Measurements from ENCODE around the gene P4HB. TPM values are rescaled to one million over a fixed set of nuclear protein-coding genes. Genes with fewer than 3 reads are reported as not detected.
A peak's percentile ranks its signal among the peaks of the same experiment; 100 is the strongest.

Gene P4HB
- polyA plus RNA-seq, 1 donor from 2014 or later: 177 TPM

DNA sequence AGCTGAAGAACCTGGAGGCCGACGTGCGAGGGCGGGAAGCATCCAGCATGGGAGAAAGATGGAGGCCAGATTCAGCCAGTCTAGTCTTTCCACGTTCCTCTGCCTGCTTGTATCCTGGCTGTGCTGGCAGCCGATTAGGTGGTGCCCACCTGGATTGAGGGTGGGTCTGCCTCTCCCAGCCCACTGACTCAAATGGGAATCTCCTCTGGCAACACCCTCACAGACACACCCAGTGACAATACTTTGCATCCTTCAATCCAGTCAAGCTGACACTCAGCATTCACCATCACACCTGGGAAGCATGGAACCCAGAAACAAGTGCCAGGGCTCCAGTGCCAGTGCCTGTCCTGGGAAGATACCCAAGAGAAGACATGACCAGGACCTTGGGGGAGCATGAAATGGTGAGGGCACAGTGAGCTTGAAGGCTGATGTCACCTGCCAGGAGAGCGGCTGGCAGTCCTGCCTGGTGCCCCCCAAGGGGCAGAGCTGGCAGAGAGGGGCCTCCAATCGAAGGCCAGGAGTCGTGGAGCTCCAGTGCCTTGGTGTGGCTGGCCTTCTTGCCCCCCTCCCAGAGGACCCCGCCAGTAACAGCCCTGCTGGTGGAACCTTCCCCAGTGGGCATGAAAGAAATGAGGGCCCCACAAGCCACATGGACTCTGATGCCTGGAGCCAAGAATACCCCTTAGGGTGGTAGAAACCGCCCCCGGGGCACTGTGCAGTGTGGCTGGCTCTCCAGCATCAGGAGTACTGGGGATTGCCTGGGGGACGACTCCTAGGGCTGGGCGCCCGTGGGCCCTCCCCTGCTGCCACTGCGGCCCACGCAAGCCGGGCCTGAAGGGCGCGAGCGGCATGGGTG, 41.1 kb upstream of the P4HB start:
- peaks cover 13% of the 10 kb centered on the region for H3K27me3 Mint-ChIP-seq
- peaks cover 9% of the 10 kb centered on the region for H3K36me3 Mint-ChIP-seq
- no peaks in the 10 kb centered on the region for H3K9me3 Mint-ChIP-seq
- H3K4me3 Mint-ChIP-seq: peak overlapping the region in 2 of 4 donors; percentile 27 to 39
- peaks cover 3 to 8% (median 5%) of the 10 kb centered on the region in 3 donors for H3K4me1 Mint-ChIP-seq
- H3K27ac Mint-ChIP-seq: peak overlapping the region in 1 of 3 donors; percentile 78

DNA sequence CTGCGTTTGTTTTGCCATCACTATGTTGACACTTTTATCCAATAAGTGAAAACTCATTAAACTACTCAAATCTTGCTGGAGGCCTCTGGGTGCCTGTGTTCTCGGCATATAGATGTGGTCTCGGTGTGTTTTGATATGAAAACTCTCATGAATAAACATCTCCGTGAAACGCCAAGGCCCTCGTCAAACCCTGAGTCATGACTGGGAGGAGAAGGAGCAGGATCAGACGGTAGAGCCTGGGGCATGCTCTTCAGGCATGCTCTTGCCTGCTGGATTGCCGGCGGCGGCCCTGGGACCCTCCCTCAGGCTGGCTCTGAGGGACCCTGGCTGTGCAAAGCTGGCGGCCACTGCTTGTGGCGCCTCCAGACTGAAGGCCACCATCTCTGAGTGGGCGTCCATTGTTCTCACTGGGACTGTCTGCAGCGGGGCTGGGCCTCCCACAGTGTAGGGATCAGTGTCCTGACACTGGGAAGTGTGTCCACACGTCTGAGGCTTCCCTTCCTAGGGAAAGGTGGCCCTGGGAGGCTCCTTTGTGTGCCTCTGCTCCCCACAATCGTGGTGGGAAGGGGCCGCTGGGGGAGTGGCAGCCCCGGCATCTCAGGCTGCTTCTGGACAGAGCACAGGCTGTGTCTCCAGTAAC, 40.0 kb upstream of the P4HB start:
- Mint-ChIP-seq H3K4me3 (peak overlapping the region in 2 of 4 donors; percentile 23 to 39), H3K36me3 (peaks cover 11% of the 10 kb centered on the region), H3K27ac (peak overlapping the region in 1 of 3 donors; percentile 35), H3K9me3 (no peaks in the 10 kb centered on the region), H3K4me1 (peaks cover 3 to 8% (median 5%) of the 10 kb centered on the region in 3 donors), H3K27me3 (peaks cover 13% of the 10 kb centered on the region)

DNA sequence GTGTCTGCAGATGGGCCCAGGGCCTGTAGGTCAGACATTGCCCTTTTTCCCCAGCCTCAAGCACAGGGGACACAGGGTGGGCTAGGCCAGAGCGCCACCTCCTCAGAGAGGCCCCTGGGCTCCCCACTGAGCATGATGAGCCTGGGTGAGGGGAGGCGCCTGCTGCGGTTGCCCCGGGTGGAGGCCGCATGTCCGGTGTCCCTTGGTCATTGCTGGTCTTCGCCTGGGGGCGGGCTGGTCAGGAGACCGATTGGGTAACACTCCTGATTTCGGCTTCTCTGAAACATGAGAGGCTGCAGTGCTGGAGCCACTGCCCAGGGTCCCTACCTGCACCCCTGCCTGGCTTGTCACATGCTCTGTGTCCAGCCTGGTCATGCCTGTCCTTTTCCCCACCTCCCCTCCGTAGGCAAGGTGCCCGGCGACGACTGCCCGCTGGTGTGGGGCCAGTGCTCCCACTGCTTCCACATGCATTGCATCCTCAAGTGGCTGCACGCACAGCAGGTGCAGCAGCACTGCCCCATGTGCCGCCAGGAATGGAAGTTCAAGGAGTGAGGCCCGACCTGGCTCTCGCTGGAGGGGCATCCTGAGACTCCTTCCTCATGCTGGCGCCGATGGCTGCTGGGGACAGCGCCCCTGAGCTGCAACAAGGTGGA, 39.3 kb upstream of the P4HB start:
- Mint-ChIP-seq H3K4me1 (peaks cover 3 to 8% (median 5%) of the 10 kb centered on the region in 3 donors), H3K9me3 (no peaks in the 10 kb centered on the region), H3K4me3 (no peak overlapping the region), H3K36me3 (peaks cover 11% of the 10 kb centered on the region), H3K27ac (peak overlapping the region in 1 of 3 donors; percentile 35), H3K27me3 (peaks cover 13% of the 10 kb centered on the region)

DNA sequence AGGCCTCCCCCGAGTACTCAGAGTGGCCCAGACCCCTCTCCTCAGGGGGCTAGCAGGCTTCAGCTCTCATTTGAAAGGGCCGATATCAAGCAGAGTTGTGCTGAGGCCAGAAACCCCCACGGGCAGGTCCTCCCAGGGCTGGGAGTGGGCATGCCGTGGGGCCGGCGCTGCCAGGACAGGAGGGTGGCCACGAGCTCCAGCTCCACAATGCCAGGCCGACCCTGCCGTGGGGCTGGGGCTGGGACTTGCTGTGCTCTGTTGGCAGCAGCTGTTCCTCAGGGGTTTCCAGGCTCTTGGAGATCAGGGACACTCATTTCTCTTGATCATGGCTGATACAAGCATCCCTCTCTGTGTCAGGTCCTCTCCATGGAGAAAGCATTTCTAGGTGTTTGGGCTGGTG, 38.5 kb upstream of the P4HB start:
- Mint-ChIP-seq H3K9me3 (no peaks in the 10 kb centered on the region), H3K4me1 (peaks cover 3 to 8% (median 5%) of the 10 kb centered on the region in 3 donors), H3K4me3 (no peak overlapping the region), H3K36me3 (peaks cover 11% of the 10 kb centered on the region), H3K27me3 (peaks cover 13% of the 10 kb centered on the region), H3K27ac (no peak overlapping the region)

- Mint-ChIP-seq H3K36me3 (peaks cover 11% of the 10 kb centered on the region), H3K4me3 (no peak overlapping the region), H3K9me3 (no peaks in the 10 kb centered on the region), H3K27ac (no peak overlapping the region), H3K27me3 (peaks cover 11% of the 10 kb centered on the region), H3K4me1 (peaks cover 5 to 8% (median 7%) of the 10 kb centered on the region in 3 donors)
Observed at GRCh38 chr17:81898029-81898866, 37.9 kb upstream of the P4HB start.

- Mint-ChIP-seq H3K27ac (no peak overlapping the region), H3K9me3 (no peaks in the 10 kb centered on the region), H3K4me1 (peaks cover 0 to 3% (median 1%) of the 10 kb centered on the region in 3 donors), H3K36me3 (peaks cover 8% of the 10 kb centered on the region), H3K27me3 (peaks cover 4% of the 10 kb centered on the region), H3K4me3 (no peak overlapping the region)
Observed at GRCh38 chr17:81895400-81895799, 35.1 kb upstream of the P4HB start.

- Mint-ChIP-seq H3K9me3 (no peaks in the 10 kb centered on the region), H3K36me3 (peaks cover 4% of the 10 kb centered on the region), H3K4me1 (peaks cover 0 to 10% (median 7%) of the 10 kb centered on the region in 3 donors), H3K4me3 (peak overlapping the region; percentile 82 to 96 (median 92)), H3K27me3 (no peaks in the 10 kb centered on the region), H3K27ac (peak overlapping the region; percentile 82 to 98 (median 89))
Observed at GRCh38 chr17:81891303-81891552, 30.9 kb upstream of the P4HB start.

GRCh38 chr17:81890447-81891302, 30.3 kb upstream of the P4HB start:
- Mint-ChIP-seq H3K4me1 (peaks cover 0 to 10% (median 7%) of the 10 kb centered on the region in 3 donors), H3K27me3 (no peaks in the 10 kb centered on the region), H3K36me3 (peaks cover 4% of the 10 kb centered on the region), H3K4me3 (peak overlapping the region; percentile 82 to 90 (median 87)), H3K27ac (peak overlapping the region; percentile 57 to 93 (median 82)), H3K9me3 (no peaks in the 10 kb centered on the region)

- Mint-ChIP-seq H3K36me3 (peaks cover 4% of the 10 kb centered on the region), H3K4me3 (peak overlapping the region in 2 of 4 donors; percentile 63 to 85), H3K27ac (peak overlapping the region in 1 of 3 donors; percentile 82), H3K4me1 (peaks cover 0 to 12% (median 7%) of the 10 kb centered on the region in 3 donors), H3K27me3 (no peaks in the 10 kb centered on the region), H3K9me3 (no peaks in the 10 kb centered on the region)
Observed at GRCh38 chr17:81889602-81890001, 29.3 kb upstream of the P4HB start.

DNA sequence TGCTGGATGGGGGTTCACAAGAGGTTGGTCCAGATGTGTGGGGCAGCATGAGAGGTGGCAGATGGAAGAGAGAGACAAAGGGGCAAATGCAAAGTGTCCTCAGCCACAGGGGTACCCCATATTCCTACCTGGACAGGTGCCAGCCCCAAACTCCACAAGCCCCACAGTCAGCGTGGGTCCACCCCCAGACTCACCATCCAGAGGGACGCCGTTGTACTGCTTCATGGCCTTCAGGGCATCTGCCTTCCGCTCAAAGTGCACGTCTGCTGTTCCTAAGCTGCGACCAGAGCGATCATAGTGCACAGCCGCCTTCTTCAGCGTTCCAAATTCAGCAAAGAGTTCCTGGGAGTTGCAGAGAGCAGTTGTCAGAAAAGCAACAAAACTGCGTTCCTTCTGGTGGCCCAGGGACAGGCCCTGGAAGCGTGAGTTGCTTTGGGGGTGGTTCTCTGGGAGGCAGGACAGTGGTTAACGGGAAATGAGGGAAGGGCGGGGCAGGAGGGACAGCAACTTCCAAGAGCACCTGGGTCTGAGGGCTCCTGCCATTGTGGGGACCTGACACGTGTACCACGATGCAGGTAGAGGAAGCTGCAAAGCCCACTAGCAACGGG, 28.8 kb upstream of the P4HB start:
- H3K27ac Mint-ChIP-seq: peak overlapping the region in 1 of 3 donors; percentile 82
- H3K4me3 Mint-ChIP-seq: peak overlapping the region in 2 of 4 donors; percentile 60 to 63

GRCh38 chr17:81888105-81888987, 28.0 kb upstream of the P4HB start:
- Mint-ChIP-seq H3K36me3 (peaks cover 4% of the 10 kb centered on the region), H3K4me1 (peaks cover 0 to 10% (median 6%) of the 10 kb centered on the region in 3 donors), H3K4me3 (peak overlapping the region in 2 of 4 donors; percentile 60 to 63), H3K27ac (peak overlapping the region in 2 of 3 donors; percentile 39 to 82), H3K27me3 (no peaks in the 10 kb centered on the region), H3K9me3 (no peaks in the 10 kb centered on the region)

More for the DNA sequence above, 28.8 kb upstream of the P4HB start:
- no peaks in the 10 kb centered on the region for H3K9me3 Mint-ChIP-seq
- H3K4me1 Mint-ChIP-seq: peaks cover 0 to 12% (median 7%) of the 10 kb centered on the region in 3 donors
- peaks cover 4% of the 10 kb centered on the region for H3K36me3 Mint-ChIP-seq
- H3K27me3 Mint-ChIP-seq: no peaks in the 10 kb centered on the region

DNA sequence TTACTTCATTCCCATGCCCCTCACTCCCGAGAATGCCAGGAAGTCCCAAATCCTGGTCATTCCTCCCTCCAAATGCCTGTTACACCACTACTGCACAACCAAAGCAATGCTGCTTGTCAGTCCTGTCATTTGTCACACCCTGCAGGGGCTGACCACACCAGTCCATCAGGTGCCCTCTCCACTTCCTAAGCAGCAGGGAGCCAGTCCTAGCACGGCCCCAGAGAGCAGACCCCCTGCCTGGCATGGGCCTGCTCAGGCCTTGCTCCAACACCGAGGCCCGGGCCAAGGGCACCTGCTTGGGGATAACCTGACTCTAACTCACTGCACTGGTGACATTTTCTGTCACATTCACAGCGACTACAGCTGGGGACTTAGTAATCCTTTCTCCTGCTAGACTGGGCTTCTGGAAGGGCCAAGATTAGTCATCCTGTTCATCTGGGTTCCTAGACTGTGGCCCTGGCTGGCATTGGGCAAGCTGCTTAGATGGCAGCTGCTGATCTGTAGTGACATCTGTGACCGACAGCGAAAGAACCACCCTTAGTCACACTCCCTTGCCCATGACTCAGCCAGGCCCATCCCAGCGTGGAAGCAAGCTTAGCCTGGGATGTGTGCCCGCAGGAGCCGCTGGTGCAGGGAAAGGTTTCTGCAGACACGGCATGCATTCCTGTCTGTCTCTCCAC, 25.7 kb upstream of the P4HB start:
- H3K4me3 Mint-ChIP-seq: peak overlapping the region in 2 of 4 donors; percentile 38 to 79
- peaks cover 2% of the 10 kb centered on the region for H3K36me3 Mint-ChIP-seq
- H3K9me3 Mint-ChIP-seq: no peaks in the 10 kb centered on the region
- peak overlapping the region in 2 of 3 donors; percentile 59 to 61 for H3K27ac Mint-ChIP-seq
- peaks cover 0 to 9% (median 6%) of the 10 kb centered on the region in 3 donors for H3K4me1 Mint-ChIP-seq
- H3K27me3 Mint-ChIP-seq: no peaks in the 10 kb centered on the region

Measured in IgD-negative memory B cell (primary cell).